ENCODE results near the gene ZDHHC4.
"Not testable (repeated sequence)": the region's sequence is repeated elsewhere in the genome, so short reads cannot be mapped to it uniquely, and the experiment has no call there.

The ZDHHC4 gene

GRCh38 chr7:6562106-6562505, 15.1 kb upstream of the ZDHHC4 start:
- no peak for DNase-seq (ENCODE audit: low read depth in 3 of 3)

DNA sequence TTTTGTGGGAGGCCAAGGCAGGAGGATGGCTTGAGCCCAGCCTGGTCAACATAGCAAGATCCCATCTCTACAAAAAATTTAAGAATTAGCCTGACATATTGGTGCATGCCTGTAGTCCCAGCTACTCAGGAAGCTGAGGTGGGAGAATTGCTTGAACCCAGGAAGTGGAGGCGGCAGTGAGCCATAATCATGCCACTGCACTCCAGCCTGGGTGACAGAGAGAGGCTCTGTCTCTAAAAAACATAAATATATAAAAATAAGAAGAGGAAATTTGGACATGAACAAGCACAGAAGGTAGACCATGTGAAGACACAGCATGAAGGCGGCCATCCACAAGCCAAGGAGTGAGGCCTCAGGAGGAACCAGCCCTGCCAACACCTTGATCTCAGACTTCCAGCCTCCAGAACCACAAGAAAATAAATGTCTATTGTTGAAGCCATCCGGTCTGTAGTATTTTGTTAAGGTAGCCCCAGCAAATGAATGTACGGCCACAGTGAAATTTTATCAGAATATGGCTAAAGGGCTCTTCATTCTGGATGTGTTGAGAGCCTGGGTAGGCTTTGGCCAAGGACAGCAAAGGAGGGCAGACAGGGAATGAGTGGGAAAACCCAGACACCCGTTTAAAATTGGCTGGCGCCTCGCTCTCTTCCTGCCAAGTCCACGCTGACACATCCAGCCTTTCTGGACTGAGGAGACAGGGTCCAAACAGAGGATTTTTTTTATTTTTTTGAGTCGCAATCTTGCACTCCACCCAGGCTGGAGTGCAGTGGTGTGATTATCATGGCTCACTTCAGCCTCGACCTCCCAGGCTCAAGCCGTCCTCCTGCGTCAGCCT, 13.1 kb upstream of the ZDHHC4 start:
- DNase-seq (ENCODE audit: low read depth in 3 of 3), result no peak

GRCh38 chr7:6565655-6566054, 11.6 kb upstream of the ZDHHC4 start:
- no peak for DNase-seq (ENCODE audit: low read depth in 3 of 3)

DNA sequence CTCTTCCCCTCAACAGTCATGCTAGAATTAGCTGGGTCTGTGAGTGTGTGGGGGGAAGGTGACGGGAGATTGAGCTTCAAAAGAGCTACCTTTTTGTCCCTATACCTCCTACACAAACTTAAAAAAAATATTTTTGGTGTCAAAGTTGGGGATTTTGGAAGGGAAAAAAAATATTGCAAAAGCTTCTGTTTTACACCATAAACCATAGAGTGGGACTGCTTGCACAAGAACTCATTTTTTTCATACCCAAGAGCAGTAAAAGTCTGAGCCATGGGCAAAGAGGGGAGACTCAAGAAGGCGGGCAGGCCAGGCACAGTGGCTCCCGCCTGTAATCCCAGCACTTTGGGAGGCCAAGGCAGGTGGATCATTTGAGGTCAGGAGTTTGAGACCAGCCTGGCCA, 9.4 kb upstream of the ZDHHC4 start:
- DNase-seq (ENCODE audit: low read depth in 3 of 3), result no peak

GRCh38 chr7:6571160-6571779, 6.0 kb upstream of the ZDHHC4 start:
- no peak for DNase-seq (ENCODE audit: low read depth in 3 of 3)

DNA sequence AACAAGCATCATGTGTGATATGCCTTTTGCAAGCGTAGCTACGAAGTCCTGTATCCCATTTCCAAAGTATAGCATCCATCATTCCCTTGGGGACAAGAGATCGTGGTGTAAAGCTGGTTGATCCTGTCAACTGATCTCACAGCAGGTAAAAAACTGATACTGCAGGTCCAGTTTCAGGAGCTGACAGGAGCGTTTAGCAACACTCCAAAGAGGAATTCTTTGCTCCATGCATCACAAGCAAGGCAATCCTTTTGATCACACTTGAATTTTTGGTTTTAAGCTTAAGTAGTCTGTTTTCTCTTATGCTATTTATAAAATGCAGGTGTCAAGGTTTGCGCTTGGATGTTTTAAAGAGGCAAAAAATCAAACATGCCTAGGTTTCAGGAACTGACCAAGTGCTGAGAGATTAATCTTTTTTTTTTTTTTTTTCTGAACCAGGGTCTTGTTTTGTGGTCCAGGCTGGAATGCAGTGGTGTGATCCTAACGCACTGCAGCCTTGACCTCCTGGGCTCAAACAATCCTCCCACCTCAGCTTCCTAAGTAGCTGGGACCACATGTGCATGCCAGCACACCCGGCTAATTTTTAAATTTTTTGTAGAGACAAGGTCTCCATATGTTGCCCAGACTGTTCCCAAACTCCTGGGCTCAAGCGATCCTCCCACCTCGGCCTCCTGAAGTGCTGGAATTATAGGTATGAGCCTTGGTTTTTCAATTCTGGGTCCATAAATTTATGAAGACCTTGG, 1.8 kb upstream of the ZDHHC4 start:
- DNase-seq (ENCODE audit: low read depth in 3 of 3), result no peak

DNA sequence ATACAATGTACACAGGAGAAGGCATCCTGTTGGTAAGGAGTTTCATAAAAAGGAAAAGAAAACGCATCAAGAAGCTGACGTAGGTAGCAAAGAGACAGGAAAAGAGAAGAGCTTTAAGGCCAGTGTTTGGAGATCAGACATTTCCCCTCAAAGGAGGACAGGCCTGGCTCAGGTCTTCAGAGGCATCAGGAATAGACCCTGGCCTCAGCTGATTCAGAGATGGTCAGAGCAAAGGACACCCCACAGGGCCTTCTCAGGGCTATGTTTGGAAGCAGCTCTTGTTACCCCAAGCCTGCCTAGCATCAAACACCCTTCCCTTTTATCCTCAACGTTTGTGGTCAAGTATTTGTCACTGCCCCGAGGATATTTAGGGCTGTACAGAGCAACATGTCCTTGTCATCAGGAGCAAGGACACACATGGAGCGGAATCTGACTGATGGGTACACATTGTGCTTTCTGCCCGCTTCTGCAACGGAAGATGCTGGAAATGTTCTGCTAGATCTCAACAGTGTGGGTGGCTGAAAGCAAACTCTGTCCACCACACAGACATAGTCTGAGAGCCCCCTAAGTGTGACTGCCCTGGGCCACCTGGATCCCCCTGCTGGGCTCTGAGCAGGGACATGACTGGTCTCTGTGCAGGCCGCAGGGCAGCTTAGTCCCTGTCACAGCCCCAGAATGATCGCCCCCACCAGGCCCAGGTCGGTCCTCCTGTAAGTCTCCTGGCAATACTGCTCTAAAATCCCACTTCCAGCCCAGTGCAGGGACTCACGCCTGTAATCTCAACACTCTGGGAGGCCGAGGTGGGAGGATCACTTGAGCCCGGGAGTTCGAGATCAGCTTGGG, 1.0 kb upstream of the ZDHHC4 start:
- no peak for DNase-seq (ENCODE audit: low read depth in 3 of 3)

- peak in 1 of 3 experiments; percentile 17 for DNase-seq (ENCODE audit: low read depth in 3 of 3)
Observed at GRCh38 chr7:6576867-6577368, 336 bp upstream of the ZDHHC4 start.

GRCh38 chr7:6578114-6579084, 1.1 kb downstream of the ZDHHC4 start:
- DNase-seq (ENCODE audit: low read depth in 3 of 3), result no peak

DNA sequence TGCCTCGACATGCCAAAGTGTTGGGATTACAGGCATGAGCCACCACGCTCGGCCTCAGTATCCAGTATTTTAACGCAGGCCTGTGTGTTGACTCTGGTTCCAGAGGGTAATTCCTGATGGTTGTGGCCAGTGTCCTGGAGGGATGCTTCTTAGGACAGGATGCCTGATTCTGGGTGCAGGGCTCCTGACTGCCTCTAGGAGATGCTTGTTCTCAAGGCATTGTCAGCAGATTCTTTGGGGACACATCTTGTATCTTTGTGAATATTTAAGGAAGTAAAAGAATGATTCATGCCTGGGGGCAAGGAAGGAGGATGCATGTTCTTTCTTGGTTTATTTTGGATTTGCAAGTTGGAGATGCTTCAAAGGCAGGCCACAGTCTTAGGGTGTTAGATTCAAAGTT, 2.2 kb downstream of the ZDHHC4 start:
- no peak for DNase-seq (ENCODE audit: low read depth in 3 of 3)

- not testable (repeated sequence) for DNase-seq (ENCODE audit: low read depth in 3 of 3)
Observed at GRCh38 chr7:6585746-6586432, 8.6 kb downstream of the ZDHHC4 start.

GRCh38 chr7:6588566-6588965, 11.3 kb downstream of the ZDHHC4 start:
- no peak for DNase-seq (ENCODE audit: low read depth in 3 of 3)

DNA sequence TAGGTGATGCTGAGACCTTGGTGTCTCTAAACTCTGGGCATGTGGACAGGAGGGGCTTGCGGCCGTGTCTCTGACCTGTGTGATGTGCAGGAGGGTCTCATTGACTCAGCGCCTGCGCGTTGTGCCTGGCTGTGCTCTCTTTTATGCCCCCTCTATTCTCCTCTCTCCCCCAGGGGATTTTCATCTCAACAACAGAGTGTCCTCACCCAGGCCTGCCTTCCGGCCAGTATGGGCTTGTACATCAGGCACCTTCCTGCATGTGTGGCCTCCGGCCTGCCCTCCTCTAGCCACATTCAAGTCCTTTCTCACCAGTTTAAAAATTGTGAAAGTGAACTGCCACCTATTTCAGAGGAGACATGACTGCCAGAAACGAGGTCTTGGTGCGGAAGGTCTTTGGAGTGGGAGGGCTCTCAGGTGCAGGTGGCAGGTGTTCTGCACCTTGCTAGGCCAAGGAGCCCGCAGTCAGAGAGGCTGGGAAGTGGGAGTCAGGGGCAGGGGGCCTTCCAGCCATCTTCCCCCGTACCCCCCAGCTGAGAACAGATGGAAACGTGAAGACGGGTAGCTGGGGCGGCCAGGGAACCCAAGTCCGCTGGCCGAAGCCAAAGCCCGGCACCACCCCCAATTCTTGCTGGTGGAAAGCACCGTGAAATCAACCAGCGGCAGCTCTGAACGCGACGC, 12.0 kb downstream of the ZDHHC4 start:
- no peak for DNase-seq (ENCODE audit: low read depth in 3 of 3)

DNA sequence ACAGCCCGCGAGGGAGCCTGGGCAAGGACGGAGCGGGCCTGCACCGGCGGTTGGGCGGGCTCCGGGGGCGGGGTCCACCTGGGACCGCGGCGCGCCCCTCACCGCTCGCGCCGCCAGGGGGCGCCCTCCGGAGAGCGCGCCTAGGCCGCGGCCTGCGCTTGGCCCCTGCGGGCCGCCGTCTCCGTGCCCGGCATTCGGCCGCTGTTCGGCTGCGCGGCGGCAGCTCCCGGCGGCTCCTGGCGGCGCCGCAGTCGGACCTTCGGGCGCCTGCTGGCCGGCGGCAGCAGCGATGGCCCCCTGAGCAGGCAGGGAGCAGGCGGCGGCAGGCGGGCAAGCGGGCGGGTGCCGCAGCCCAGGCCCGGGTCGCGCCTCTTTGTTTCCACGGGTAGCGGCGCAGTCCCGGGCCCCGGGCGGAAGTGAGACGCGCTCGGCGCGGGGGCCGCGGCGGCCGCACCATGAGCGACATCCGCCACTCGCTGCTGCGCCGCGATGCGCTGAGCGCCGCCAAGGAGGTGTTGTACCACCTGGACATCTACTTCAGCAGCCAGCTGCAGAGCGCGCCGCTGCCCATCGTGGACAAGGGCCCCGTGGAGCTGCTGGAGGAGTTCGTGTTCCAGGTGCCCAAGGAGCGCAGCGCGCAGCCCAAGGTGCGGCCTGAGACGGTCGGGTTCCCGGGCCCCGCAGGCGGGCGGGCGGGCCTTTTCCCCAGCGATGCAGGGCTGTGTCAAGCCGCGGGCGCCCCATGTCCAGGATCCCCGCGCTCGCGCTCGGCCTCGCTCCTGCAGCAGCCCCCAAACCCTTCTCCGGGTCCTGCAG, 12.8 kb downstream of the ZDHHC4 start, which contains the start of gene INTS15:
INTS15 (plus strand) TSS at position 193 of the 816 bp plus-strand sequence; CDS start at position 456, 263 bp downstream.
- DNase-seq (ENCODE audit: low read depth in 3 of 3), result peak; percentile 50 to 75 (median 73)

DNA sequence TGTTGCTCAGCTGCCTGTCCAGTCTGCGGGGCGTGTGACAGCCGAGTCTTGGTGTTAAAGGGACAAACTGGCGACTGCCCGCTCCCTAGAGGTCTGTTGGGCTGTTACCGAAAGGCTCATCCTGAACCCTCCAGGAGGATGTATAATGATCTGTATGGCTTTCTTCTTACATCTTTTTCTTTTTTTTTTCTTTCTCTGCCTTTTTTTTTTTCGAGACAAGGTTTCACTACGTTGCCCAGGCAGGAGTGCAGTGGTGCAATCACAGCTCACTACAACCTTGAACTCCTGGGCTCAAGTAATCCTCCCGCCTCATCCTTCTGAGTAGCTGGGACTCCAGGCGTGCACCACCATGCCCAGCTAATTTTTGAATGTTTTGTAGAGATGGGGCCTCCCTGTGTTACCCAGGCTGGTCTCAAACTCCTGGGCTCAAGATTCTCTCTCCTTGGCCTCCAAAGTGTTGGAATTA, 13.4 kb downstream of the ZDHHC4 start:
- DNase-seq (ENCODE audit: low read depth in 3 of 3), result no peak

DNA sequence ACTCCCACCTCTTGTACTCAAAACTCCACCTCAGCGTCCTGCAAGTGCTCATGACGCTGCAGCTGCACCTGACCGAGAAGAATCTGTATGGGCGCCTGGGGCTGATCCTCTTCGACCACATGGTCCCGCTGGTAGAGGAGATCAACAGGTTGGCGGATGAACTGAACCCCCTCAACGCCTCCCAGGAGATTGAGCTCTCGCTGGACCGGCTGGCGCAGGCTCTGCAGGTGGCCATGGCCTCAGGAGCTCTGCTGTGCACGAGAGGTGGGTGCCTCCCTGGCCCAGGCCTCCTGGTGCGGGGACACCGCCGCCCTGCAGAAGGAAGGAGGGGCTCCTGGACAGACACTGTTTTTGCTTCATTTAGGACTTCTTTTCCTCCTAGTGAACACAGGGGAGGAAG, 22.8 kb downstream of the ZDHHC4 start:
- DNase-seq (ENCODE audit: low read depth in 3 of 3), result no peak

- no peak for DNase-seq (ENCODE audit: low read depth in 3 of 3)
Observed at GRCh38 chr7:6604458-6604857, 27.2 kb downstream of the ZDHHC4 start.
